Neural cell (in vitro differentiated cells): Measurements from ENCODE around the gene LIMS2. TPM values are rescaled to one million over a fixed set of nuclear protein-coding genes. Genes with fewer than 3 reads are reported as not detected.

ENCODE experiments used
- H2AFZ ChIP-seq: fragments of 200-600, 300-800 bp; sonication (generic), shearing (Covaris generic); 2 replicates; pipeline ENCODE4 v1.6.0; 2014; ENCODE audit warnings: low read depth, mild to moderate bottlenecking, antibody characterized with exemption, low read length, moderate library complexity
- H3F3A ChIP-seq: fragments of 200-600 bp; shearing (Covaris generic); 2 replicates; pipeline ENCODE4 v1.6.1; 2016; ENCODE audit warnings: mild to moderate bottlenecking, moderate library complexity, mixed read lengths, antibody characterized with exemption, low read length; ENCODE audit not compliant: insufficient read depth, poor library complexity, severe bottlenecking
- H3K27ac ChIP-seq: fragments of 200-600, 300-800 bp; sonication (generic), shearing (Covaris generic); 2 replicates; pipeline ENCODE4 v1.5.1; 2014; ENCODE audit warnings: mild to moderate bottlenecking, low read length, moderate library complexity
- H3K27me3 ChIP-seq: fragments of 300-800, 200-600 bp; sonication (generic), shearing (Covaris generic); 2 replicates; pipeline ENCODE4 v1.6.0; 2014; ENCODE audit warnings: mild to moderate bottlenecking, low read depth, low read length, moderate library complexity; ENCODE audit not compliant: insufficient read depth
- H3K36me3 ChIP-seq: fragments of 300-800, 200-600 bp; sonication (generic), shearing (Covaris generic); 2 replicates; pipeline ENCODE4 v1.5.1; 2014; ENCODE audit warnings: mild to moderate bottlenecking, antibody characterized with exemption, low read length, moderate library complexity; ENCODE audit not compliant: insufficient read depth
- H3K4me2 ChIP-seq: fragments of 300-800, 200-600 bp; sonication (generic), shearing (Covaris generic); 2 replicates; pipeline ENCODE4 v1.6.0; 2014; ENCODE audit warnings: mild to moderate bottlenecking, low read length
- H3K4me3 ChIP-seq: fragments of 300-800, 200-600 bp; sonication (generic), shearing (Covaris generic); 2 replicates; pipeline ENCODE4 v1.5.1; 2014; ENCODE audit warnings: mild to moderate bottlenecking, low read length, moderate library complexity
- H3K79me2 ChIP-seq: fragments of 200-600 bp; shearing (Covaris generic); replicated peaks from 2 replicates; pipeline ENCODE4 v1.6.0; 2014; ENCODE audit warnings: mild to moderate bottlenecking, low read length, moderate library complexity; ENCODE audit not compliant: insufficient read depth
- H3K9ac ChIP-seq: fragments of 300-800, 200-600 bp; sonication (generic), shearing (Covaris generic); 2 replicates; pipeline ENCODE4 v1.6.1; 2016; ENCODE audit warnings: mild to moderate bottlenecking, low read length, mixed read lengths
- H3K9me2 ChIP-seq: fragments of 200-600 bp; shearing (Covaris generic); 2 replicates; pipeline ENCODE4 v1.6.1; 2016; ENCODE audit warnings: mild to moderate bottlenecking, low read length, mixed read lengths; ENCODE audit not compliant: insufficient read depth
- H3K9me3 ChIP-seq: fragments of 200-600, 300-800 bp; sonication (generic), shearing (Covaris generic); 2 replicates; pipeline ENCODE4 v1.6.1; 2016; ENCODE audit warnings: mild to moderate bottlenecking, mixed run types, low read length, moderate library complexity, mixed read lengths
- H4K20me1 ChIP-seq: fragments of 200-600 bp; shearing (Covaris generic); 2 replicates; pipeline ENCODE4 v1.6.1; 2016; ENCODE audit warnings: mild to moderate bottlenecking, mixed run types; ENCODE audit not compliant: insufficient read depth
- CTCF ChIP-seq: fragments of 450-650 bp; IDR thresholded peaks from 2 replicates; pipeline ENCODE4 v1.5.1; 2014; ENCODE audit warnings: antibody characterized with exemption, mild to moderate bottlenecking, moderate library complexity; ENCODE audit not compliant: poor library complexity, severe bottlenecking
- EP300 ChIP-seq: fragments of 450-650 bp; conservative IDR thresholded peaks from 2 replicates; pipeline ENCODE4 v1.6.1; 2014; ENCODE audit warnings: antibody characterized with exemption, mild to moderate bottlenecking, moderate library complexity; ENCODE audit not compliant: poor library complexity, severe bottlenecking
- EZH2 ChIP-seq: fragments of 200-600, 300-800 bp; shearing (Covaris generic), sonication (generic); IDR thresholded peaks from 2 replicates; pipeline ENCODE4 v1.6.1; 2014; ENCODE audit warnings: antibody characterized with exemption, low read length, borderline replicate concordance, mild to moderate bottlenecking; ENCODE audit not compliant: insufficient read depth, poor library complexity, severe bottlenecking
- MXI1 ChIP-seq: fragments of 450-650 bp; conservative IDR thresholded peaks from 2 replicates; pipeline ENCODE4 v1.6.1; 2014; ENCODE audit warnings: antibody characterized with exemption, mild to moderate bottlenecking; ENCODE audit not compliant: poor library complexity, severe bottlenecking
- POLR2AphosphoS5 ChIP-seq: IDR thresholded peaks from 2 replicates; pipeline ENCODE4 v1.6.1; 2012
- RAD21 ChIP-seq: fragments of 450-650 bp; conservative IDR thresholded peaks from 2 replicates; pipeline ENCODE4 v1.6.1; 2014; ENCODE audit warnings: antibody characterized with exemption, mild to moderate bottlenecking, moderate library complexity
- REST ChIP-seq: IDR thresholded peaks from 2 replicates; pipeline ENCODE4 v1.6.1; 2012; ENCODE audit warnings: borderline replicate concordance
- SMC3 ChIP-seq: fragments of 450-650 bp; conservative IDR thresholded peaks from 2 replicates; pipeline ENCODE4 v1.6.1; 2014; ENCODE audit warnings: antibody characterized with exemption, mild to moderate bottlenecking, moderate library complexity; ENCODE audit not compliant: poor library complexity
- TAF1 ChIP-seq: IDR thresholded peaks from 2 replicates; pipeline ENCODE4 v1.6.1; 2012; ENCODE audit warnings: low read depth
- polyA plus RNA-seq: library from polyadenylated mRNA; depleted of rRNA; stranded (reverse); fragments of >200 nt; gene quantifications from 2 replicates; pipeline ENCODE4 v1.2.3, GENCODE V29; 2014

LIMS2 gene
- polyA plus RNA-seq, 1 donor from 2014 or later: not detected

GRCh38 chr2:127645026-127645394 lies 30.3 kb downstream of the LIMS2 start:
- Histone ChIP-seq H3K9ac (no peak overlapping the region), H3K27ac (no peak overlapping the region)

More at GRCh38 chr2:127645026-127645394, 30.3 kb downstream of the LIMS2 start:
- no peaks in the 10 kb centered on the region for H3K9me3 ChIP-seq
- H3K79me2 ChIP-seq: no peaks in the 10 kb centered on the region
- TF ChIP-seq EZH2 (no peak), CTCF (no peak), EP300 (no peak), TAF1 (no peak), MXI1 (no peak), SMC3 (no peak), RAD21 (no peak), POLR2AphosphoS5 (no peak), REST (no peak)
- no peak overlapping the region for H3K4me2 ChIP-seq
- no peak overlapping the region for H2AFZ ChIP-seq
- no peaks in the 10 kb centered on the region for H4K20me1 ChIP-seq
- no peaks in the 10 kb centered on the region for H3K36me3 ChIP-seq
- no peak overlapping the region for H3K4me3 ChIP-seq
- H3K27me3 ChIP-seq: no peaks in the 10 kb centered on the region
- no peaks in the 10 kb centered on the region for H3F3A ChIP-seq
- H3K9me2 ChIP-seq: no peaks in the 10 kb centered on the region
